ENCODE measurements around the gene PSMB11. TPM values are rescaled to one million over a fixed set of nuclear protein-coding genes. Genes with fewer than 3 reads are reported as not detected.
"Not testable (repeated sequence)": the region's sequence is repeated elsewhere in the genome, so short reads cannot be mapped to it uniquely, and the experiment has no call there.

PSMB11 gene
- total RNA-seq, 1 experiment from 2014 or later, result not detected

- no peak overlapping the region for H3K27ac Mint-ChIP-seq (ENCODE audit: unreplicated experiment)
- H3K27me3 Mint-ChIP-seq (ENCODE audit: insufficient read depth, unreplicated experiment), result no peaks in the 10 kb centered on the region
- POLR2A ChIA-PET, result no interaction called here
- Histone ChIP-seq H3K4me1 (0 out of 2 replicates have a peak, but pooled peaks cover 4% of the 10 kb centered on the region), H3K27me3 (replicated peaks; ENCODE audit: control insufficient read depth, insufficient read depth, low read length) (no peaks in the 10 kb centered on the region), H3K4me3 (ENCODE audit: low read depth, low read length) (no peak overlapping the region), H3K9me3 (no peaks in the 10 kb centered on the region), H3K36me3 (ENCODE audit: control insufficient read depth, insufficient read depth, low read length) (no peaks in the 10 kb centered on the region)
- no peak overlapping the region for H3K4me3 Mint-ChIP-seq (ENCODE audit: unreplicated experiment)
- no peaks in the 10 kb centered on the region for H3K36me3 Mint-ChIP-seq (ENCODE audit: insufficient read depth, unreplicated experiment)
- CTCF ChIA-PET, result interaction anchor here (1.0 to 1.3 kb wide), 2 partner anchors 15 to 57 kb away, joined by 3 to 5 read pairs; no protein-coding TSS in a partner anchor
- no peak for DNase-seq
- no peaks in the 10 kb centered on the region for H3K9me3 Mint-ChIP-seq (ENCODE audit: unreplicated experiment)
- peaks cover 16% of the 10 kb centered on the region for H3K4me1 Mint-ChIP-seq (ENCODE audit: low read depth, unreplicated experiment)
- no peak for TF ChIP-seq CTCF (IDR thresholded peaks at IDR 0.05; ENCODE audit: insufficient read depth in 1 of 2, low read depth in 1 of 2, low read length in 1 of 2, severe bottlenecking in 1 of 2, unreplicated experiment in 1 of 2)
- intact Hi-C loops (cut with micrococcal nuclease; ENCODE audit: unreplicated experiment), result no loop called here
- BruUV-seq (replicated peaks), result no TSS peak
These were observed 41.2 kb upstream of the PSMB11 start for GRCh38 chr14:23000860-23001259.

GRCh38 chr14:23002592-23002991 is 39.4 kb upstream of the PSMB11 start:
- no peaks in the 10 kb centered on the region for H3K27me3 ChIP-seq (replicated peaks; ENCODE audit: control insufficient read depth, insufficient read depth, low read length)
- H3K4me1 ChIP-seq, result peaks cover 7% of the 10 kb centered on the region
- POLR2A ChIA-PET, result no interaction called here
- intact Hi-C loops (cut with micrococcal nuclease; ENCODE audit: unreplicated experiment), result no loop called here
- H3K9me3 Mint-ChIP-seq (ENCODE audit: unreplicated experiment), result no peaks in the 10 kb centered on the region
- TF ChIP-seq CTCF (IDR thresholded peaks at IDR 0.05; ENCODE audit: insufficient read depth in 1 of 2, low read depth in 1 of 2, low read length in 1 of 2, severe bottlenecking in 1 of 2, unreplicated experiment in 1 of 2), result no peak
- no peak overlapping the region for H3K4me3 ChIP-seq (ENCODE audit: low read depth, low read length)
- no peak overlapping the region for H3K27ac Mint-ChIP-seq (ENCODE audit: unreplicated experiment)
- peaks cover 16% of the 10 kb centered on the region for H3K4me1 Mint-ChIP-seq (ENCODE audit: low read depth, unreplicated experiment)
- peaks cover 13% of the 10 kb centered on the region for H3K36me3 Mint-ChIP-seq (ENCODE audit: insufficient read depth, unreplicated experiment)
- H3K9me3 ChIP-seq, result no peaks in the 10 kb centered on the region
- CTCF ChIA-PET, result interaction anchor here (1.3 kb wide), 1 partner anchor 66 kb away, joined by 3 read pairs; no protein-coding TSS in a partner anchor
- no peak for DNase-seq
- no peaks in the 10 kb centered on the region for H3K27me3 Mint-ChIP-seq (ENCODE audit: insufficient read depth, unreplicated experiment)
- no TSS peak for BruUV-seq (replicated peaks)
- H3K36me3 ChIP-seq (ENCODE audit: control insufficient read depth, insufficient read depth, low read length), result no peaks in the 10 kb centered on the region
- H3K4me3 Mint-ChIP-seq (ENCODE audit: unreplicated experiment), result no peak overlapping the region

- intact Hi-C loops (cut with micrococcal nuclease; ENCODE audit: unreplicated experiment), result not testable (repeated sequence)
- POLR2A ChIA-PET, result interaction anchor here (0.7 kb wide), 1 partner anchor 44 kb away, joined by 3 read pairs; no protein-coding TSS in a partner anchor
These were observed 37.7 kb upstream of the PSMB11 start for GRCh38 chr14:23004274-23004673.

More at GRCh38 chr14:23004274-23004673, 37.7 kb upstream of the PSMB11 start:
- not testable (repeated sequence) for H3K4me3 Mint-ChIP-seq (ENCODE audit: unreplicated experiment); BruUV-seq (replicated peaks); H3K27ac Mint-ChIP-seq (ENCODE audit: unreplicated experiment); H3K36me3 ChIP-seq (ENCODE audit: control insufficient read depth, insufficient read depth, low read length); H3K4me3 ChIP-seq (ENCODE audit: low read depth, low read length); H3K9me3 ChIP-seq; H3K9me3 Mint-ChIP-seq (ENCODE audit: unreplicated experiment); H3K27me3 Mint-ChIP-seq (ENCODE audit: insufficient read depth, unreplicated experiment); H3K27me3 ChIP-seq (replicated peaks; ENCODE audit: control insufficient read depth, insufficient read depth, low read length); DNase-seq
- H3K4me1 Mint-ChIP-seq (ENCODE audit: low read depth, unreplicated experiment), result peaks cover 16% of the 10 kb centered on the region
- peaks cover 14% of the 10 kb centered on the region for H3K36me3 Mint-ChIP-seq (ENCODE audit: insufficient read depth, unreplicated experiment)
- CTCF ChIA-PET, result interaction anchor here (1.5 kb wide), 1 partner anchor 18 kb away, joined by 4 read pairs; no protein-coding TSS in a partner anchor
- H3K4me1 ChIP-seq, result peaks cover 12% of the 10 kb centered on the region

Measured in Caco-2 (cell line).